ENCODE data around the gene HERPUD1. TPM values are rescaled to one million over a fixed set of nuclear protein-coding genes. Genes with fewer than 3 reads are reported as not detected.

HERPUD1 gene
- polyA plus RNA-seq, 1 of the 3 experiments (the other 2 are of a cell fraction) = 46.3 TPM

GRCh38 chr16:56964243-56965148 lies 32.6 kb downstream of the HERPUD1 start:
- no peak overlapping the region for H3K4me2 ChIP-seq
- peaks cover 0 to 12% of the 10 kb centered on the region in 2 experiments; a peak in 1 of 4 replicates for H3K4me1 ChIP-seq (ENCODE audit: control insufficient read depth in 1 of 2, insufficient read depth in 2 of 2, low read depth in 1 of 2, low read length in 1 of 2)
- H3K27me3 ChIP-seq (ENCODE audit: insufficient read depth) = no peaks in the 10 kb centered on the region
- WGBS (ENCODE audit: low lambda C conversion rate) = 68% methylated on average over 29 of the region's 30 CpGs
- H2AFZ ChIP-seq (ENCODE audit: low read depth) = no peak overlapping the region
- peak; percentile 58 for TF ChIP-seq RAD21 (IDR thresholded peaks at IDR 0.05; ENCODE audit: low read length)
- no peak for TF ChIP-seq FOSL2 (IDR thresholded peaks at IDR 0.05; ENCODE audit: borderline replicate concordance, low read depth)
- TF ChIP-seq NRF1 (IDR thresholded peaks at IDR 0.05; ENCODE audit: low read depth, low read length) = no peak
- peak; percentile 40 for TF ChIP-seq SMC3 (IDR thresholded peaks at IDR 0.05; ENCODE audit: low read depth, low read length)
- no peak for TF ChIP-seq MXI1 (IDR thresholded peaks at IDR 0.05; ENCODE audit: low read depth, low read length)
- no peak for TF ChIP-seq ELF1 (IDR thresholded peaks at IDR 0.05)
- TF ChIP-seq NFIC (IDR thresholded peaks at IDR 0.05; ENCODE audit: borderline replicate concordance) = no peak
- TF ChIP-seq TAF1 (IDR thresholded peaks at IDR 0.05; ENCODE audit: borderline replicate concordance, low read depth, low read length) = no peak
- TF ChIP-seq RXRA (IDR thresholded peaks at IDR 0.05; ENCODE audit: borderline replicate concordance, low read depth) = no peak
- TF ChIP-seq MEF2A (IDR thresholded peaks at IDR 0.05; ENCODE audit: borderline replicate concordance, low read depth) = no peak
- no peak for TF ChIP-seq GABPA (IDR thresholded peaks at IDR 0.05; ENCODE audit: low read depth)
- no peak for TF ChIP-seq RFX5 (IDR thresholded peaks at IDR 0.05; ENCODE audit: low read length)
- TF ChIP-seq, protein P1, sequence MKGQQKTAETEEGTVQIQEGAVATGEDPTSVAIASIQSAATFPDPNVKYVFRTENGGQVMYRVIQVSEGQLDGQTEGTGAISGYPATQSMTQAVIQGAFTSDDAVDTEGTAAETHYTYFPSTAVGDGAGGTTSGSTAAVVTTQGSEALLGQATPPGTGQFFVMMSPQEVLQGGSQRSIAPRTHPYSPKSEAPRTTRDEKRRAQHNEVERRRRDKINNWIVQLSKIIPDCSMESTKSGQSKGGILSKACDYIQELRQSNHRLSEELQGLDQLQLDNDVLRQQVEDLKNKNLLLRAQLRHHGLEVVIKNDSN (IDR thresholded peaks at IDR 0.05; ENCODE audit: borderline replicate concordance, low read depth) = no peak
- no peak for TF ChIP-seq GATA2 (CRISPR knock-in tag; IDR thresholded peaks at IDR 0.05)
- no peak for TF ChIP-seq FOXJ3 (CRISPR knock-in tag; IDR thresholded peaks at IDR 0.05)
- no peak for TF ChIP-seq RCOR1 (IDR thresholded peaks at IDR 0.05; ENCODE audit: low read length)
- TF ChIP-seq, protein P2, sequence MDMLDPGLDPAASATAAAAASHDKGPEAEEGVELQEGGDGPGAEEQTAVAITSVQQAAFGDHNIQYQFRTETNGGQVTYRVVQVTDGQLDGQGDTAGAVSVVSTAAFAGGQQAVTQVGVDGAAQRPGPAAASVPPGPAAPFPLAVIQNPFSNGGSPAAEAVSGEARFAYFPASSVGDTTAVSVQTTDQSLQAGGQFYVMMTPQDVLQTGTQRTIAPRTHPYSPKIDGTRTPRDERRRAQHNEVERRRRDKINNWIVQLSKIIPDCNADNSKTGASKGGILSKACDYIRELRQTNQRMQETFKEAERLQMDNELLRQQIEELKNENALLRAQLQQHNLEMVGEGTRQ (IDR thresholded peaks at IDR 0.05; ENCODE audit: borderline replicate concordance, low read depth, low read length) = no peak
- no peak for TF ChIP-seq SIN3A (IDR thresholded peaks at IDR 0.05; ENCODE audit: borderline replicate concordance, low read depth, low read length)
- TF ChIP-seq PBX3 (IDR thresholded peaks at IDR 0.05) = no peak
- no peak for TF ChIP-seq POLR2AphosphoS5 (IDR thresholded peaks at IDR 0.05; ENCODE audit: low read depth, low read length)
- TF ChIP-seq, protein P3, sequence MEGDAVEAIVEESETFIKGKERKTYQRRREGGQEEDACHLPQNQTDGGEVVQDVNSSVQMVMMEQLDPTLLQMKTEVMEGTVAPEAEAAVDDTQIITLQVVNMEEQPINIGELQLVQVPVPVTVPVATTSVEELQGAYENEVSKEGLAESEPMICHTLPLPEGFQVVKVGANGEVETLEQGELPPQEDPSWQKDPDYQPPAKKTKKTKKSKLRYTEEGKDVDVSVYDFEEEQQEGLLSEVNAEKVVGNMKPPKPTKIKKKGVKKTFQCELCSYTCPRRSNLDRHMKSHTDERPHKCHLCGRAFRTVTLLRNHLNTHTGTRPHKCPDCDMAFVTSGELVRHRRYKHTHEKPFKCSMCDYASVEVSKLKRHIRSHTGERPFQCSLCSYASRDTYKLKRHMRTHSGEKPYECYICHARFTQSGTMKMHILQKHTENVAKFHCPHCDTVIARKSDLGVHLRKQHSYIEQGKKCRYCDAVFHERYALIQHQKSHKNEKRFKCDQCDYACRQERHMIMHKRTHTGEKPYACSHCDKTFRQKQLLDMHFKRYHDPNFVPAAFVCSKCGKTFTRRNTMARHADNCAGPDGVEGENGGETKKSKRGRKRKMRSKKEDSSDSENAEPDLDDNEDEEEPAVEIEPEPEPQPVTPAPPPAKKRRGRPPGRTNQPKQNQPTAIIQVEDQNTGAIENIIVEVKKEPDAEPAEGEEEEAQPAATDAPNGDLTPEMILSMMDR (IDR thresholded peaks at IDR 0.05) = peak; percentile 82
- TF ChIP-seq, protein P4, sequence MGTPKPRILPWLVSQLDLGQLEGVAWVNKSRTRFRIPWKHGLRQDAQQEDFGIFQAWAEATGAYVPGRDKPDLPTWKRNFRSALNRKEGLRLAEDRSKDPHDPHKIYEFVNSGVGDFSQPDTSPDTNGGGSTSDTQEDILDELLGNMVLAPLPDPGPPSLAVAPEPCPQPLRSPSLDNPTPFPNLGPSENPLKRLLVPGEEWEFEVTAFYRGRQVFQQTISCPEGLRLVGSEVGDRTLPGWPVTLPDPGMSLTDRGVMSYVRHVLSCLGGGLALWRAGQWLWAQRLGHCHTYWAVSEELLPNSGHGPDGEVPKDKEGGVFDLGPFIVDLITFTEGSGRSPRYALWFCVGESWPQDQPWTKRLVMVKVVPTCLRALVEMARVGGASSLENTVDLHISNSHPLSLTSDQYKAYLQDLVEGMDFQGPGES (IDR thresholded peaks at IDR 0.05; ENCODE audit: low read depth, low read length) = no peak
- TF ChIP-seq EZH2phosphoT487 (IDR thresholded peaks at IDR 0.05; ENCODE audit: borderline replicate concordance, low read depth) = no peak
- no peaks in the 10 kb centered on the region for H3K9me2 ChIP-seq
- CTCF ChIA-PET = interaction anchor here (0.5 to 5.5 kb wide), 31 partner anchors 9 to 342 kb away, joined by 3 to 35 read pairs (median 4); partner anchors contain the start of genes CPNE2 and NLRC5
- no peaks in the 10 kb centered on the region for H4K20me1 ChIP-seq (ENCODE audit: insufficient read depth)
- no peaks in the 10 kb centered on the region for H3K36me3 ChIP-seq (replicated peaks in 1 of 2; ENCODE audit: control insufficient read depth in 1 of 2, insufficient read depth in 2 of 2, low read length in 1 of 2)
- no peaks in the 10 kb centered on the region for H3F3A ChIP-seq (replicated peaks; ENCODE audit: insufficient read depth)
- peak overlapping the region in 1 of 2 experiments; percentile 42; a peak in 1 of 4 replicates for H3K4me3 ChIP-seq (ENCODE audit: low read depth in 2 of 2, low read length in 1 of 2)
- H3K9ac ChIP-seq = no peak overlapping the region
- H3K79me2 ChIP-seq (ENCODE audit: insufficient read depth) = no peaks in the 10 kb centered on the region
- peak; percentile 79 for DNase-seq
- H3K9me3 ChIP-seq = no peaks in the 10 kb centered on the region
- no peak overlapping the region for H3K27ac ChIP-seq (ENCODE audit: low read depth in 2 of 2, low read length in 1 of 2)
- POLR2A ChIA-PET = no interaction called here

Measured in SK-N-SH (cell line).